Kidney (tissue), 14 donors: ENCODE results near the gene FOSL2. TPM values are rescaled to one million over a fixed set of nuclear protein-coding genes. Genes with fewer than 3 reads are reported as not detected.
"Not testable (repeated sequence)": the region's sequence is repeated elsewhere in the genome, so short reads cannot be mapped to it uniquely, and the experiment has no call there.

Source experiments
- DNase-seq, 5 donors: peaks; one replicate each; pipeline ENCODE4 v3.0.0-alpha.2; 2013 to 2020
- FAIRE-seq: peaks from 2 replicates; lab custom pipeline; 2012; peaks lifted over from hg19 to GRCh38; lab: Jason Lieb, UNC
- H3K27ac ChIP-seq, 2 donors: one replicate each; pipeline ENCODE4 v1.7.0; 2013; ENCODE audit warnings: low read depth in 2 of 2, low read length in 2 of 2, inconsistent platforms in 1 of 2
- H3K27me3 ChIP-seq: one replicate; pipeline ENCODE4 v1.7.1; 2013; ENCODE audit warnings: low read length, inconsistent platforms; ENCODE audit not compliant: control insufficient read depth, insufficient read depth
- H3K36me3 ChIP-seq, 3 donors: one replicate each; pipeline versions ENCODE4 v1.7.0 to v1.7.1; 2013; ENCODE audit warnings: low read length in 3 of 3, control low read depth in 1 of 3, inconsistent platforms in 1 of 3; ENCODE audit not compliant: insufficient read depth in 3 of 3, control insufficient read depth in 2 of 3
- H3K4me1 ChIP-seq, 3 donors: one replicate each; pipeline versions ENCODE4 v1.7.0 to v1.7.1; 2013; ENCODE audit warnings: low read length in 3 of 3, inconsistent platforms in 1 of 3, low read depth in 1 of 3; ENCODE audit not compliant: control insufficient read depth in 2 of 3, insufficient read depth in 2 of 3
- H3K4me3 ChIP-seq, 3 donors: one replicate each; pipeline versions ENCODE4 v1.7.0 to v1.8.1; 2013; ENCODE audit warnings: low read length in 3 of 3, control low read depth in 1 of 3, inconsistent platforms in 1 of 3
- H3K9ac ChIP-seq, 3 donors: one replicate each; pipeline versions ENCODE4 v1.7.0 to v1.7.1; 2013; ENCODE audit warnings: low read length in 3 of 3, control low read depth in 1 of 3, inconsistent platforms in 1 of 3
- H3K9me3 ChIP-seq, 3 donors: one replicate each; pipeline versions ENCODE4 v1.7.0 to v1.7.1; 2013; ENCODE audit warnings: low read length in 3 of 3, control low read depth in 1 of 3, inconsistent platforms in 1 of 3; ENCODE audit not compliant: control insufficient read depth in 2 of 3, insufficient read depth in 1 of 3
- CTCF ChIP-seq: IDR thresholded peaks from 3 replicates; pipeline ENCODE4 v1.5.1; 2012; ENCODE audit warnings: mild to moderate bottlenecking, moderate library complexity, borderline replicate concordance; ENCODE audit not compliant: insufficient read depth; ENCODE audit errors: extremely low read depth
- intact Hi-C: fragments of 100-400 bp; cut with DNase I; formaldehyde crosslinking; loops from one replicate; pipeline ENCODE4 v1.11.1; 2022
- polyA plus RNA-seq: library from polyadenylated mRNA; stranded (reverse); fragments of 350-450 nt; fragmentation: Illumina TruSeq; extraction: RNeasy Lipid Tissue Mini Kit (QIAGEN cat#74804); gene quantifications from one replicate; pipeline ENCODE4 v1.2.3, GENCODE V29; 2014; ENCODE audit warnings: low read depth, low replicate concordance; ENCODE audit not compliant: insufficient read depth
- total RNA-seq: library from RNA; stranded (reverse); fragmentation: NEBNext Ultra II Directional; extraction: Animal tissue kit (Norgen Biotek cat#: 25700); gene quantifications from one replicate; pipeline ENCODE4 v1.2.1, GENCODE V29; 2021
- donor health status: control.
- donor health status: control.
- donor health status: control.
- donor health status: control.
- donor health status: control.
- donor health status: DM: yes; HTN: yes; CAD: no.
- donor health status: Normal renal cell carcinoma (clear cell type).

FOSL2 gene
- total and polyA plus RNA-seq, 2 donors from 2014 or later, result 20.6 to 149 TPM

GRCh38 chr2:28369358-28369757, 23.3 kb upstream of the FOSL2 start:
- intact Hi-C loops, result no loop called here
- FAIRE-seq (no peak), DNase-seq (no peak)
- no peak for TF ChIP-seq CTCF
- no peaks in the 10 kb centered on the region for H3K27me3 ChIP-seq
- peaks cover 0 to 13% (median 6%) of the 10 kb centered on the region in 3 donors for H3K4me1 ChIP-seq
- no peak overlapping the region for H3K27ac ChIP-seq
- no peaks in the 10 kb centered on the region for H3K36me3 ChIP-seq
- no peak overlapping the region for H3K4me3 ChIP-seq
- H3K9me3 ChIP-seq, result no peaks in the 10 kb centered on the region
- H3K9ac ChIP-seq, result no peak overlapping the region

GRCh38 chr2:28370354-28370753, 22.3 kb upstream of the FOSL2 start:
- H3K4me3 ChIP-seq, result no peak overlapping the region
- H3K9ac ChIP-seq, result no peak overlapping the region
- no peak for DNase-seq
- H3K27me3 ChIP-seq, result no peaks in the 10 kb centered on the region
- no peak for FAIRE-seq
- peaks cover 0 to 9% (median 4%) of the 10 kb centered on the region in 3 donors for H3K4me1 ChIP-seq
- TF ChIP-seq CTCF, result no peak
- H3K36me3 ChIP-seq, result no peaks in the 10 kb centered on the region
- no peak overlapping the region for H3K27ac ChIP-seq
- no peaks in the 10 kb centered on the region for H3K9me3 ChIP-seq
- intact Hi-C loops, result no loop called here

- H3K27me3 ChIP-seq, H3K4me1 ChIP-seq, H3K36me3 ChIP-seq, intact Hi-C loops, H3K9ac ChIP-seq, FAIRE-seq, DNase-seq, H3K27ac ChIP-seq, H3K4me3 ChIP-seq, H3K9me3 ChIP-seq: not testable (repeated sequence)
Observed at GRCh38 chr2:28371728-28372127, 20.9 kb upstream of the FOSL2 start.

GRCh38 chr2:28373854-28374253, 18.8 kb upstream of the FOSL2 start:
- DNase-seq, result no peak
- Histone ChIP-seq H3K9ac (no peak overlapping the region), H3K9me3 (no peaks in the 10 kb centered on the region), H3K4me3 (no peak overlapping the region), H3K36me3 (no peaks in the 10 kb centered on the region), H3K27me3 (no peaks in the 10 kb centered on the region), H3K4me1 (peaks cover 0 to 7% (median 0%) of the 10 kb centered on the region in 3 donors), H3K27ac (no peak overlapping the region)
- FAIRE-seq, result no peak
- intact Hi-C loops, result no loop called here
- no peak for TF ChIP-seq CTCF
